HEK293 (cell line): ENCODE results near the gene CIROP.

Source experiments
- CTCF ChIP-seq: fragments of 450-650 bp; formaldehyde crosslinking; IDR thresholded peaks from 2 replicates; pipeline ENCODE4 v1.5.1; 2016; ENCODE audit warnings: missing biosample characterization, missing genetic modification characterization
- PRDM1 ChIP-seq: fragments of 450-650 bp; formaldehyde crosslinking; IDR thresholded peaks from 2 replicates; pipeline ENCODE4; 2016; ENCODE audit warnings: missing biosample characterization, missing genetic modification characterization
- TCF7L2 ChIP-seq: IDR thresholded peaks from 2 replicates; pipeline ENCODE4 v1.6.1; 2011; ENCODE audit warnings: low read depth, mild to moderate bottlenecking, inconsistent platforms, low read length, moderate library complexity, borderline replicate concordance
- TRIM28 ChIP-seq: IDR thresholded peaks from 2 replicates; pipeline ENCODE4 v1.6.1; 2011; ENCODE audit warnings: low read length, control low read depth, borderline replicate concordance
- YY1 ChIP-seq: fragments of 450-650 bp; formaldehyde crosslinking; IDR thresholded peaks from 2 replicates; pipeline ENCODE4 v1.5.1; 2018; ENCODE audit warnings: missing biosample characterization, missing genetic modification characterization
- ZBTB7A ChIP-seq: fragments of 450-650 bp; formaldehyde crosslinking; IDR thresholded peaks from 2 replicates; pipeline ENCODE4 v1.5.1; 2016; ENCODE audit warnings: low read depth, missing biosample characterization, missing genetic modification characterization
- ZNF214 ChIP-seq: fragments of 450-650 bp; formaldehyde crosslinking; IDR thresholded peaks from 2 replicates; pipeline ENCODE4 v1.5.1; 2017; ENCODE audit warnings: missing biosample characterization, mild to moderate bottlenecking, missing genetic modification characterization, borderline replicate concordance
- ZNF529 ChIP-seq: fragments of 450-650 bp; formaldehyde crosslinking; IDR thresholded peaks from 2 replicates; pipeline ENCODE4 v1.5.1; 2017; ENCODE audit warnings: missing genetic modification characterization, missing biosample characterization; ENCODE audit not compliant: insufficient replicate concordance
- ZNF530 ChIP-seq: fragments of 450-650 bp; formaldehyde crosslinking; IDR thresholded peaks from 2 replicates; pipeline ENCODE4 v1.5.1; 2016; ENCODE audit warnings: low read depth, missing biosample characterization, missing genetic modification characterization
- ZNF548 ChIP-seq: fragments of 450-650 bp; formaldehyde crosslinking; IDR thresholded peaks from 2 replicates; pipeline ENCODE4 v1.5.1; 2016; ENCODE audit warnings: missing biosample characterization, missing genetic modification characterization
- ZNF561 ChIP-seq: fragments of 450-650 bp; IDR thresholded peaks from 2 replicates; pipeline ENCODE4 v1.5.1; 2018; ENCODE audit warnings: missing biosample characterization, missing genetic modification characterization, borderline replicate concordance
- ZNF580 ChIP-seq: fragments of 450-650 bp; formaldehyde crosslinking; IDR thresholded peaks from 2 replicates; pipeline ENCODE4 v1.5.1; 2016; ENCODE audit warnings: missing biosample characterization, missing genetic modification characterization
- ZSCAN18 ChIP-seq: fragments of 450-650 bp; formaldehyde crosslinking; IDR thresholded peaks from 2 replicates; pipeline ENCODE4 v1.5.1; 2016; ENCODE audit warnings: missing biosample characterization, missing genetic modification characterization

- no peak for TF ChIP-seq YY1
- no peak for TF ChIP-seq CTCF (tag by site-specific recombination)
- no peak for TF ChIP-seq ZNF530 (tag by site-specific recombination)
- no peak for TF ChIP-seq ZNF548
- no peak for TF ChIP-seq ZNF561 (tag by site-specific recombination)
- TF ChIP-seq ZNF214 (tag by site-specific recombination) = no peak
- TF ChIP-seq ZSCAN18 (tag by site-specific recombination) = no peak
- TF ChIP-seq TCF7L2 = no peak
- TF ChIP-seq ZNF529 (tag by site-specific recombination) = no peak
- no peak for TF ChIP-seq TRIM28
- TF ChIP-seq ZBTB7A (tag by site-specific recombination) = peak; percentile 88
- TF ChIP-seq PRDM1 (tag by site-specific recombination) = peak; percentile 100
- no peak for TF ChIP-seq ZNF580 (tag by site-specific recombination)
These were observed 47.6 kb downstream of the CIROP start, which contains the start of gene CDH24 for GRCh38 chr14:23056956-23057756.
